Suppressor macrophage (primary cell): Measurements from ENCODE around the gene PAGE5.

Experiments used
- DNase-seq, 4 experiments: peaks; one replicate each; pipeline ENCODE4 v3.0.0-alpha.2; 2020 to 2022
- total RNA-seq, 17 experiments: gene quantifications; one replicate each; lab custom pipeline; 2026; ENCODE audit warnings: mixed read lengths in 6 of 17, inconsistent platforms in 3 of 17; lab: John Stamatoyannopoulos, UW

Gene PAGE5, protein sequence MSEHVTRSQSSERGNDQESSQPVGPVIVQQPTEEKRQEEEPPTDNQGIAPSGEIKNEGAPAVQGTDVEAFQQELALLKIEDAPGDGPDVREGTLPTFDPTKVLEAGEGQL
- 0 to 0.77 (median 0) reads per million in 17 experiments for total RNA-seq

- no peak for DNase-seq
These were observed at the start of gene PAGE5 for GRCh38 chrX:55220119-55220794. Gene PAGE5 (plus strand): TSS chrX:55220346. CDS start chrX:55221383, 1,037 bp downstream.

DNA sequence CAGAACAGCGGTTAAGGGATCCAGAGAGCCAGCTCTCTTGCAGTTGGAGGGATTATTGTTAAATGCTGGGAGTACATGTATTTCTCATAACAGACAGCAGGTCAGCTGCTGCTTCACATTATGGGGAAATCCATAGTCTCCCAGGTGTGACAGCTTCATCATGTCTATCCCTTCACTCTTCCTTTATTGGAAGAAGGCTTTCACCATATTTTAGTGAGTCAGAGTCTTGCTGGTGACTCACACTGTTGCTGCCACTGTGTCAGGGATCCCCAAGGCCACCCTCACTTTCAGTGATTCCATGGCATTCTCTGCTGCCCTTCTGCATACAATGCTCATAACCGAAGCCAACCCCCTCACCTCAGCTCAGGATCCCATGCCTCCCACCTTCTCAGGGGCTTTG is 32.9 kb upstream of the PAGE5 start:
- peak in 2 of 4 experiments; percentile 0 to 2 for DNase-seq

- DNase-seq, result no peak
These were observed 23.5 kb upstream of the PAGE5 start for GRCh38 chrX:55196688-55197087.

DNA sequence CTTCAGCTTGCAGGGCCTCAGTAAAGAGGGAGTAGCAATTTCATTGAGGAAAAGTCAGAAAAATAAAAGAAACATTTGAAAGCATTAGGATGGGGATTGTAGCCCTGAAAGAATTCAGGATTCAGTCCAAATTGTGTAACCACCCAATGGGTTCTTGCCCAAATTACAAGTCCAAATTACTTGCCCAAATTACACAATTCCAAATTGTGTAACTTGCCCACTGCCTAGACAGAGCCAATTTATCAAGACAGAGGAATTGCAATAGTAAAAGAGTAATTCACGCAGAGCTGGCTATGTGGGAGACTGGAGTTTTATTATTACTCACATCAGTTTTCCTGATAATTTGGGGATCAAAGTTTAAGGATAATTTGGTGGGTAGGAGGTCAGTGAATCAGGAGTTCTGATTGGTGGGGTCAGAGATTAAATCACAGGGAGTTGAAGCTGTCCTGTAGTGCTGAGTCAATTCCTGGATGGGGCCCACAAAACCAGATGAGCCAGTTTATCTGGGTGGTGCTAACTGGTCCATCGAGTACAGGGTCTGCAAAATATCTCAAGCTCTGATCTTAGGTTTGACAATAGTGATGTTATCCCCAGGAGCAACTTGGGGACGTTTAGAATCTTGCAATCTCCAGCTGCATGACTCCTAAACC is 18.1 kb upstream of the PAGE5 start:
- DNase-seq, result no peak

DNA sequence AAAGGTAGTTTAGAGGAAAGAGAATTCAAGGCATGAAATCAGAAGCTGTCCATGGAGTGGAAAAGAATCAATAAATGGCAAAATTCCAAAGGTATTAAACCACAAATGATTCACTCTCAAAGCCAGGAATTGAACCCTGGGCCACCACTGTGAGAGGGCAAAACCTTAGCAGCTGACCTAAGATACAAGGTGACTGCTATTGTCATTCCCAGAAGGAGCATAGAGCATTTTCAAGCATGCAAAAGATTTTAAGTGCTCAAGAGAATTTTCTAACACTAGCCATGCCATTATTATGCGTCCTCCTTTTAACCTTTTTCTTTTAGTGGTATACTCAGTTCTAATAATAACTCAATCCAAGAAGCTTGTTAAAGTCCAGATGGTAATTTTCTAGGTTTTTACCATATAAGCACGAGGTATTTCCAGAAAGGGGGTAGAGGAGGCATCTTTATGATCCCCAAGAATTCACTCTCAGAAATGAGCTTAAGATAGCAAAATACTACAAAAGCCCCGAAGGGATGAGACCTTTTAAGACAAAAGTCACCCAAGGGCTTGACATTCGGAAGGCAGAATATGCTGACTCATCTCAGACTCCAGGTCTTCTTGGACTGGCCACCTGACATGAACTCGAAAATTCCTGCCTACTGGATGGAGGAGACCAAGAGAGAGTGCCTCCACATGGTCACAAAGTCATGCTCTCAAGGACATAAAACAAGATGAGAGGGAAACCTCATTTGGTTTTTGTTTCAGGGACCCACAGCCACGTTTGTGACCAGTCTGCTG is 13.8 kb upstream of the PAGE5 start:
- DNase-seq, result no peak

DNA sequence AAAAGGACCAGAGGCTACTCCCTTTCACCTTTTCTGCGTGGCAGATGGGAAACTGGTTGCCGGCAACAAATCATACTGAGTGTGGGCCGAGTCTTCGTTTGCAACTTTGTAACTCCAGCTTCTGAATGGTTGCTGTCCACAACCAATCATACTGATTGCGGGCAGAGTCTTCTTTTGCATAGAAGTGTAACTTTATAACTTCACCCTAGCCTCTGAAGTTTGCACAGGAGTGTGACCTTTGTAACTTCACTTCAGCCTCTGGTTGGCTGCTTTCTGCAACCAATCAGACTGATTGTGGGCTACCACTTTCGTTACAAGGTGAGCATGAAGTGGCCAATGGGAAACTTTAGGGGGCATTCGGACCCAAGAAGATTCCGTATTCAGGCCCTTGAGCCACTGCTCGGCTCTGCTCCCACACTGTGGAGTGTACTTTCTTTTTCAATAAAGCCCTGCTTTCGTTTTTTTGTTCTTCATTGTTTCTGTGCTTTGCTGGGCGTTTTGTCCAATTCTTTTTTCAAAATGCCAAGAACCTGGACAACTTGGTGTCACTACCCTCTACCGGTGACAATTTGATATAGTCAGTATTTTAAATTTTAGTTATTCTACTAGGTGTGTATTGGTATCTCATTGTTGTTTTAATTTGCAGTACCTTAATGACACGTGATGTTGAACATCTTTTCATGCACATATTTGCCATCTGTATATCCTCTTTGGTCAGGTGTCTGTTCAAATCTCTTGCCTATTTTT is 9.0 kb upstream of the PAGE5 start:
- no peak for DNase-seq

DNA sequence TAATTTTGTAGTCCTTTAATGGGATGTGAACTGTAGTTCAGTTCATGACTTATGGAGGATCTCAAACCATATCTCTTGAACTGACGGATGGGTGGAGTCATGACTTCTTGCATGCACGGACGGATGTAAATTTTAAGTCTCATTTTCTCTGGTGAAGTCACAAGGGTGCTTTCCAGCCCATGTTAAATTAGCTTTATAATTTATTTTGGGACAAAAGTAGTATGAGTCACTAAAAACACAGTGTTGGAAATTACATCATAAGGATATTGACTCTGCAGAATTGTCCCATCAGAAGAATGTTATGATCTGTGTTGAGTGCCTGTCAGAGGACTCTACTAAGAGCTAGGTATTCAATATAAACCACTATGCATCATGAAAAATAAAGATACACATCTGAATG is 6.8 kb upstream of the PAGE5 start:
- DNase-seq, result no peak

DNA sequence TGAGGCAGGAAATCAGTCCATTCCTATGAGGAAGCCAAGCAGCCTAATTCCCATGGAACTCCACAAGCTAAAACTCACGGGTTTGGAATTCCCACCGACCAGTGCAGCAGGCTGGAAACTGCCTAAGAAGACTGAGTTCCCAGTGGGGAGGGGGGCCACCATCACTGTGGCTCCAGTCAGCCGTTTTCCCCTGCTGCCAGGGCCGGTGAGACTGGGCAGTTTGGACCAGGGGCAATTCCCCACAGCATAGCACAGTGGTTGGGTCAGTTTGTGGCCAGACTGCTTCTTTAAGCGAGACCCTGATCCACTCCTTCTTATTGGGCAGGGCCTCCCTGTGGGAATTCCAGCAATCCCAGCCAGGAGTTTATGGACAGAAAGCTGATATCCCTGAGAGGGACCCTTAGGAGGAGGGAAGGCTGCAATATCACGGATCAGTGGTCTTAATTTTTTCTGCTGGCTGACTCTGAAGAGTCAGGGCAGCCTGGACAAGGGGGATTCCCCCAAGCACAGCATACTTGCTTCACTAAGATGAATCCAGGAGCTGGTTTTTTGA is 20.7 kb downstream of the PAGE5 start:
- no peak for DNase-seq

GRCh38 chrX:55253528-55253927 is 33.4 kb downstream of the PAGE5 start:
- no peak for DNase-seq

DNA sequence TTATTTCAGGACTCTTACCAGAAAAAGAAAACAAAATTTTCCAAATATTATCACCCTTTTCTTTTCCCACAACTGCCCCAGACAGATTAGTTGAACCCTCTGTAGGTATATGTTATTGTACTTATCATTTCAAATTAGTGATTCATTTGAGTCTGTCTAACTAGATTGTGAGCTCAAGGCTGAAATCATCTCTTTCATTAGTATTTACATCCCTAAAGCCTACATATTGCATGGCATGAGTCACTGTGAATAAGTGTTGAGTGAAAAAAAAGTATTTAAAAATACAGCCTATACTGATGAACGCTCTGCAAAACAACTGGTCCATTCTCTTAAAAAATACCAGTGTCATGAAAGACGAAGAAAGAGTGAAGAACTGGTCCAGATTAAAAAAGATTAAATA is 40.7 kb downstream of the PAGE5 start:
- DNase-seq, result no peak

DNA sequence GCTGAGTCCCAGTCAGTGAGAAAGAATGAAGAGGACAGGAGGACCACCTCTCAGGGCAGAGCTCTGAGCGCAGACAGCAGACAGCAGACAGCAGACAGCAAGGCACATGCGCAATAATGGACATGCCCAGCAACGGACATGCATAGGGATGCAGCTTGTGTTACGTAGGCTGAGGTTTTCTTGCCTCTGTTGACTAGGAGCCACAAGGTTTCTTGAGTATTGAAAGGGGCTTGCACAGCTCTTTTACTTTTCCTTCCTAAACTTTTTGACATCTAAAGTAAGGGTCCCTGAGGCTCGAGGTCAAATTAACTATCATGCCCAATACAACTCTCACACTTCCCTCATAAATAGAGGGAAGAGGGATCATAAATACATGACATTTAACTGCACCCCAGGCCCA is 44.7 kb downstream of the PAGE5 start, which contains the start of gene PAGE3:
PAGE3 (minus strand) TSS at position 101 of the 400 bp plus-strand sequence. CDS start 1,013 bp downstream, outside the sequence.
- DNase-seq, result no peak
